Measurements from ENCODE around the gene RNF34. TPM values are rescaled to one million over a fixed set of nuclear protein-coding genes. Genes with fewer than 3 reads are reported as not detected.

RNF34 gene
- total and polyA plus RNA-seq, 2 of the 8 experiments (the other 6 are each of a cell fraction or from before 2014, with no cell fraction given) = 37.9 to 57.6 TPM

DNA sequence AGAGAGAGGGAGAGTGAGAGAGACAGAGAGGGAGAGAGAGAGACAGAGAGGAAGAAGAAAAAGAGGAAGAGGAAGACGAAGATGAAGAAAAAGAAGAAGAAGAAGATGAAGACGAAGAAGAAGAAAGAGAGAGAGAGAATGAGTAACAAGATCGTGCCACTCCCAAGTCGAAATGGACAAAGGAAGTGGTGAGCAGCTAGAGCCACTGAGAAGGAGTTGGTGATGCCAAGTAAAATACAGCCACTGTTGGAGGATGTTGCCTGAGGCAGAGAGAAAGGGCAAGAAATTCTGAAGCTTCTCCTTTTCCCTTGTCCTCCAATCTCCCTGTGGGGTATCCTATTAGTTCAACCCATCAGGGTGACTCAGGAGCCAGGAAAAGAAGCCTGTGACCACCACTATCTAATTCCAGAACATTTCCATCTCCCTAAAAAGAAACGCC is 35.2 kb upstream of the RNF34 start:
- no peaks in the 10 kb centered on the region for H3K23me2 ChIP-seq (ENCODE audit: low read depth, low read length)
- H2BK15ac ChIP-seq (ENCODE audit: low read length) = 0 out of 2 replicates have a peak overlapping the region, but pooled peaks have one; percentile 81
- no peak overlapping the region for H4K8ac ChIP-seq (ENCODE audit: extremely low read depth, insufficient read depth, low read length)
- H3K9ac ChIP-seq (replicated peaks in 1 of 4; ENCODE audit: extremely low read depth in 1 of 4, low read depth in 3 of 4, low read length in 3 of 4) = no peak overlapping the region
- DNase-seq (ENCODE audit: low read depth in 1 of 2, low spot score in 2 of 2) (no peak), FAIRE-seq (no peak)
- H2BK5ac ChIP-seq (ENCODE audit: low read depth, low read length) = no peak overlapping the region
- H3K4ac ChIP-seq (replicated peaks; ENCODE audit: insufficient read length, low read depth, low read length) = no peak overlapping the region
- H2BK20ac ChIP-seq (ENCODE audit: low read length) = no peak overlapping the region
- H3K23ac ChIP-seq (ENCODE audit: insufficient read length) = no peak overlapping the region
- H2BK120ac ChIP-seq (replicated peaks; ENCODE audit: low read depth, low read length) = no peak overlapping the region
- CTCF ChIA-PET (ENCODE audit: partially characterized antibody) = no interaction called here
- H2AFZ ChIP-seq (ENCODE audit: low read length) = no peak overlapping the region
- H3K4me2 ChIP-seq (ENCODE audit: insufficient read depth in 1 of 2, low read depth in 2 of 2, low read length in 2 of 2) = no peak overlapping the region
- H4K91ac ChIP-seq (replicated peaks; ENCODE audit: insufficient read length, low read length) = no peak overlapping the region
- H3K36me3 ChIP-seq (ENCODE audit: control insufficient read depth in 2 of 4, insufficient read depth in 4 of 4, low read length in 3 of 4) = no peaks in the 10 kb centered on the region
- H2AK5ac ChIP-seq (ENCODE audit: low read depth, low read length) = no peak overlapping the region
- H3K27ac ChIP-seq (ENCODE audit: low read depth, low read length) = no peak overlapping the region
- no peak overlapping the region for H3K56ac ChIP-seq (replicated peaks; ENCODE audit: insufficient read length, low read depth, low read length)
- H3K9me3 ChIP-seq (ENCODE audit: insufficient read depth in 2 of 2, low read depth in 1 of 2, low read length in 1 of 2) = no peaks in the 10 kb centered on the region
- no peaks in the 10 kb centered on the region for H4K20me1 ChIP-seq (replicated peaks in 1 of 2; ENCODE audit: control insufficient read depth in 1 of 2, insufficient read depth in 2 of 2, low read length in 2 of 2)
- H3K79me2 ChIP-seq (ENCODE audit: control insufficient read depth in 1 of 2, insufficient read depth in 2 of 2, low read length in 2 of 2) = no peaks in the 10 kb centered on the region
- no peaks in the 10 kb centered on the region for H3K79me1 ChIP-seq (ENCODE audit: low read depth, low read length)
- H2BK12ac ChIP-seq (ENCODE audit: low read depth, low read length) = no peak overlapping the region
- no peak overlapping the region for H4K5ac ChIP-seq (ENCODE audit: insufficient read length, low read depth, low read length)
- H3K18ac ChIP-seq (ENCODE audit: extremely low read depth, low read length) = no peak overlapping the region
- 83 to 92% methylated on average over 2 to 5 of the region's 5 CpGs for WGBS, 2 experiments (ENCODE audit: extremely low coverage in 1 of 2, insufficient coverage in 1 of 2, insufficient read length in 1 of 2, insufficient replicate concordance in 2 of 2, low coverage in 1 of 2, low lambda C conversion rate in 2 of 2, missing lambda C conversion rate in 1 of 2)
- no peak overlapping the region for H3K4me3 ChIP-seq (ENCODE audit: extremely low read depth in 1 of 4, insufficient read depth in 2 of 4, low read depth in 3 of 4, low read length in 4 of 4)
- H3K27me3 ChIP-seq (replicated peaks in 1 of 4; ENCODE audit: control insufficient read depth in 3 of 4, extremely low read depth in 1 of 4, insufficient read depth in 3 of 4, low read length in 3 of 4) = no peaks in the 10 kb centered on the region
- H3K14ac ChIP-seq (ENCODE audit: insufficient read length) = no peak overlapping the region
- no peaks in the 10 kb centered on the region for H3K4me1 ChIP-seq (replicated peaks in 1 of 4; ENCODE audit: control insufficient read depth in 3 of 4, insufficient read depth in 4 of 4, low read length in 3 of 4)
- POLR2A ChIA-PET (ENCODE audit: partially characterized antibody) = interaction anchor here (2.3 kb wide), 1 partner anchor 13 kb away, joined by 13 read pairs; the partner anchor contains the start of gene ANAPC5
- TF ChIP-seq SP4 (IDR thresholded peaks at IDR 0.05; ENCODE audit: low read length) (no peak), FOSL1 (IDR thresholded peaks at IDR 0.05; ENCODE audit: insufficient read depth, low read depth, low read length) (no peak), SIN3A (conservative IDR thresholded peaks at IDR 0.05 in 1 of 2, IDR thresholded peaks at IDR 0.05 in 1 of 2; ENCODE audit: low read depth in 1 of 2, low read length in 2 of 2) (no peak), TBP (IDR thresholded peaks at IDR 0.05; ENCODE audit: low read depth, low read length) (no peak), ZNF274 (IDR thresholded peaks at IDR 0.05; ENCODE audit: borderline replicate concordance, extremely low read depth, low read length) (no peak), GTF2F1 (IDR thresholded peaks at IDR 0.05; ENCODE audit: borderline replicate concordance, low read depth, low read length) (no peak)
